ENCODE data around the gene NTF3. TPM values are rescaled to one million over a fixed set of nuclear protein-coding genes. Genes with fewer than 3 reads are reported as not detected.
A peak's percentile ranks its signal among the peaks of the same experiment; 100 is the strongest.

Gene NTF3
- polyA plus RNA-seq, 1 donor (not counting 4 experiments of a cell fraction or from before 2014, with no cell fraction given), result not detected

- H3K9me3 ChIP-seq (ENCODE audit: control insufficient read depth, low read depth, low read length), result no peaks in the 10 kb centered on the region
- TF ChIP-seq CTCF (optimal IDR thresholded peaks at IDR 0.05 in 1 of 3, IDR thresholded peaks at IDR 0.05 in 1 of 3, conservative IDR thresholded peaks at IDR 0.05 in 1 of 3; ENCODE audit: extremely low read depth in 1 of 3, insufficient read depth in 2 of 3, low read length in 3 of 3), result no peak
- TF ChIP-seq EZH2 (IDR thresholded peaks at IDR 0.05; ENCODE audit: low read length), result no peak
- H3K9ac ChIP-seq (ENCODE audit: control insufficient read depth, extremely low read depth, insufficient read depth, low read length), result no peak overlapping the region
- no peak for DNase-seq (ENCODE audit: low read depth, low spot score)
- H3K4me2 ChIP-seq (ENCODE audit: control insufficient read depth, extremely low read depth, insufficient read depth, low read depth, low read length), result no peak overlapping the region
- H3K27ac ChIP-seq (ENCODE audit: control insufficient read depth, insufficient read depth, low read length), result no peak overlapping the region
- H3K27me3 ChIP-seq (ENCODE audit: control insufficient read depth, extremely low read depth, insufficient read depth, low read length), result peaks cover 8% of the 10 kb centered on the region
- no peak for FAIRE-seq
- H3K79me2 ChIP-seq (ENCODE audit: control insufficient read depth, insufficient read depth, low read length), result no peaks in the 10 kb centered on the region
- H2AFZ ChIP-seq (ENCODE audit: control insufficient read depth, low read length), result no peak overlapping the region
- no peaks in the 10 kb centered on the region for H3K9me1 ChIP-seq (ENCODE audit: control insufficient read depth, extremely low read depth, insufficient read depth, low read length)
- H3K36me3 ChIP-seq (ENCODE audit: control insufficient read depth in 2 of 2, extremely low read depth in 1 of 2, insufficient read depth in 2 of 2, low read length in 2 of 2), result no peaks in the 10 kb centered on the region
- no peaks in the 10 kb centered on the region for H4K20me1 ChIP-seq (ENCODE audit: control insufficient read depth, extremely low read depth, insufficient read depth, low read length)
- dilution Hi-C loops (cut with MboI; ENCODE audit: extremely low pct_ligation_motif_present, low sequenced_read_pairs), result no loop called here
- H3K4me1 ChIP-seq (ENCODE audit: control insufficient read depth, extremely low read depth, insufficient read depth, low read length), result no peaks in the 10 kb centered on the region
- no peak overlapping the region for H3K4me3 ChIP-seq (ENCODE audit: control insufficient read depth in 2 of 3, extremely low read depth in 1 of 3, insufficient read depth in 2 of 3, low read depth in 1 of 3, low read length in 3 of 3)
Observed at GRCh38 chr12:5441497-5442236, 9.8 kb downstream of the NTF3 start.

GRCh38 chr12:5442251-5443006, 10.5 kb downstream of the NTF3 start:
- Histone ChIP-seq H3K9ac (ENCODE audit: control insufficient read depth, extremely low read depth, insufficient read depth, low read length) (no peak overlapping the region), H2AFZ (ENCODE audit: control insufficient read depth, low read length) (no peak overlapping the region), H3K4me2 (ENCODE audit: control insufficient read depth, extremely low read depth, insufficient read depth, low read depth, low read length) (no peak overlapping the region), H3K27ac (ENCODE audit: control insufficient read depth, insufficient read depth, low read length) (no peak overlapping the region), H3K4me3 (ENCODE audit: control insufficient read depth in 2 of 3, extremely low read depth in 1 of 3, insufficient read depth in 2 of 3, low read depth in 1 of 3, low read length in 3 of 3) (no peak overlapping the region), H3K9me3 (ENCODE audit: control insufficient read depth, low read depth, low read length) (no peaks in the 10 kb centered on the region), H3K27me3 (ENCODE audit: control insufficient read depth, extremely low read depth, insufficient read depth, low read length) (peaks cover 5% of the 10 kb centered on the region), H3K36me3 (ENCODE audit: control insufficient read depth in 2 of 2, extremely low read depth in 1 of 2, insufficient read depth in 2 of 2, low read length in 2 of 2) (no peaks in the 10 kb centered on the region), H4K20me1 (ENCODE audit: control insufficient read depth, extremely low read depth, insufficient read depth, low read length) (no peaks in the 10 kb centered on the region), H3K4me1 (ENCODE audit: control insufficient read depth, extremely low read depth, insufficient read depth, low read length) (no peaks in the 10 kb centered on the region), H3K79me2 (ENCODE audit: control insufficient read depth, insufficient read depth, low read length) (no peaks in the 10 kb centered on the region), H3K9me1 (ENCODE audit: control insufficient read depth, extremely low read depth, insufficient read depth, low read length) (no peaks in the 10 kb centered on the region)
- FAIRE-seq (peak; percentile 80), DNase-seq (ENCODE audit: low read depth, low spot score) (no peak)
- TF ChIP-seq CTCF (optimal IDR thresholded peaks at IDR 0.05 in 1 of 3, IDR thresholded peaks at IDR 0.05 in 1 of 3, conservative IDR thresholded peaks at IDR 0.05 in 1 of 3; ENCODE audit: extremely low read depth in 1 of 3, insufficient read depth in 2 of 3, low read length in 3 of 3) (peak; percentile 54 to 77 (median 66)), EZH2 (IDR thresholded peaks at IDR 0.05; ENCODE audit: low read length) (no peak)
- dilution Hi-C loops (cut with MboI; ENCODE audit: extremely low pct_ligation_motif_present, low sequenced_read_pairs), result no loop called here
